ENCODE results near the gene TSEN2. TPM values are rescaled to one million over a fixed set of nuclear protein-coding genes. Genes with fewer than 3 reads are reported as not detected.

TSEN2 gene
- polyA plus RNA-seq, 1 experiment: 11.0 TPM

GRCh38 chr3:12487336-12487735 lies 3.1 kb downstream of the TSEN2 start:
- ChIA-PET POLR2A (no interaction called here), CTCF (interaction anchor here (1.2 kb wide), 1 partner anchor 8 kb away, joined by 4 read pairs; no protein-coding TSS in a partner anchor)
- Histone ChIP-seq H3K9me3 (ENCODE audit: control insufficient read depth, insufficient read depth, low read length) (no peaks in the 10 kb centered on the region; the same call in 1 of the 2 replicates), H3K27ac (ENCODE audit: low read depth, low read length) (no peak overlapping the region), H3K4me3 (ENCODE audit: low read depth, low read length) (no peak overlapping the region), H3K27me3 (ENCODE audit: control insufficient read depth, insufficient read depth, low read length) (no peaks in the 10 kb centered on the region)
- TF ChIP-seq CTCF (IDR thresholded peaks at IDR 0.05; ENCODE audit: low read depth, low read length): no peak
- no peak for DNase-seq (ENCODE audit: low read depth, low spot score)

DNA sequence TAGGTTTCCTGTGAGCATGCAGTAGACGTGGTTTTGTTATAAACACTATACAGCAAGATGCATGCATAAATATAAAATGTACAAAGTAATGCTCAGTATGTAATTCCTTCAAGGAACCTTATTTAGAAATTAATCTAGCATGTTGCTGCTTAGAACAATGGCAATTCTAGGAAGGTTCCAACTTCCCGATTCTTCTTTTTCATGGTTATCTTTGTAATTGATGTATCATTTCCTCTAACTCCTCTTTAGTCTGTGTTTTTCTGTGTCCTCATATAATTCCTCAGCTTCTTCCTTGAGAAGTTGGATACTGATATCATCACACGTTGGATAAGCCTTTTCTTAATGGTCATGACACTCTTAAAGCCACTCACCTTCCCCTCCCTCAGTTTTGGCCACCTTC lies 3.5 kb downstream of the TSEN2 start:
- H3K9me3 ChIP-seq (ENCODE audit: control insufficient read depth, insufficient read depth, low read length): no peaks in the 10 kb centered on the region; the same call in 1 of the 2 replicates
- ChIA-PET POLR2A (no interaction called here), CTCF (interaction anchor here (1.2 kb wide), 1 partner anchor 8 kb away, joined by 4 read pairs; no protein-coding TSS in a partner anchor)
- TF ChIP-seq CTCF (IDR thresholded peaks at IDR 0.05; ENCODE audit: low read depth, low read length): no peak
- no peaks in the 10 kb centered on the region for H3K27me3 ChIP-seq (ENCODE audit: control insufficient read depth, insufficient read depth, low read length)
- no peak for DNase-seq (ENCODE audit: low read depth, low spot score)
- H3K4me3 ChIP-seq (ENCODE audit: low read depth, low read length): no peak overlapping the region
- no peak overlapping the region for H3K27ac ChIP-seq (ENCODE audit: low read depth, low read length)

- no peak for DNase-seq (ENCODE audit: low read depth, low spot score)
- no peak overlapping the region for H3K27ac ChIP-seq (ENCODE audit: low read depth, low read length)
- ChIA-PET CTCF (no interaction called here), POLR2A (no interaction called here)
- H3K4me3 ChIP-seq (ENCODE audit: low read depth, low read length): no peak overlapping the region
- no peaks in the 10 kb centered on the region for H3K27me3 ChIP-seq (ENCODE audit: control insufficient read depth, insufficient read depth, low read length)
- TF ChIP-seq CTCF (IDR thresholded peaks at IDR 0.05; ENCODE audit: low read depth, low read length): no peak
- H3K9me3 ChIP-seq (ENCODE audit: control insufficient read depth, insufficient read depth, low read length): no peaks in the 10 kb centered on the region; the same call in 1 of the 2 replicates
Observed at GRCh38 chr3:12489368-12489767, 5.1 kb downstream of the TSEN2 start.

GRCh38 chr3:12489832-12490231 lies 5.6 kb downstream of the TSEN2 start:
- H3K27me3 ChIP-seq (ENCODE audit: control insufficient read depth, insufficient read depth, low read length): no peaks in the 10 kb centered on the region
- no peak overlapping the region for H3K4me3 ChIP-seq (ENCODE audit: low read depth, low read length)
- ChIA-PET POLR2A (no interaction called here), CTCF (no interaction called here)
- no peak for DNase-seq (ENCODE audit: low read depth, low spot score)
- no peak for TF ChIP-seq CTCF (IDR thresholded peaks at IDR 0.05; ENCODE audit: low read depth, low read length)
- no peak overlapping the region for H3K27ac ChIP-seq (ENCODE audit: low read depth, low read length)
- H3K9me3 ChIP-seq (ENCODE audit: control insufficient read depth, insufficient read depth, low read length): no peaks in the 10 kb centered on the region

DNA sequence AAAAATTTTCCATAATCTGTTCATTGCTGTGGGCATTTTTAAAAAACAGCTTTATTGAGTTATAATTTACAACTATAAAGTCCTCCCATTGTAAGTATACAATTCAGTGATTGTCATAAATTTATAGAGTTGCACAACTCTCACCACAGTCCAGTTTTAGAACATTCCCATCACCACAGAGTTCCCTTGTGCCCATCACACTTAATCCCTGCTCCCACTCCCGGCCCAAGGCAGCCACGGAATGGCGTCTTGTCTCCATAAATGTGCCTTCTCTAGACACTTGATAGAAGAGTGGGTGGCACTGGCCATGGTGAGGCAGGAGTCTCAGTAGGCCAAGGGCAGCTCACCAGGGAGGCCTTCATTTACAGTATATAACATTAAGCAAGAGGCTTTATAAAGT lies 6.3 kb downstream of the TSEN2 start:
- ChIA-PET CTCF (no interaction called here), POLR2A (no interaction called here)
- no peak for TF ChIP-seq CTCF (IDR thresholded peaks at IDR 0.05; ENCODE audit: low read depth, low read length)
- DNase-seq (ENCODE audit: low read depth, low spot score): no peak
- H3K27me3 ChIP-seq (ENCODE audit: control insufficient read depth, insufficient read depth, low read length): no peaks in the 10 kb centered on the region
- H3K27ac ChIP-seq (ENCODE audit: low read depth, low read length): no peak overlapping the region
- H3K9me3 ChIP-seq (ENCODE audit: control insufficient read depth, insufficient read depth, low read length): no peaks in the 10 kb centered on the region
- no peak overlapping the region for H3K4me3 ChIP-seq (ENCODE audit: low read depth, low read length)
